CD1c-positive myeloid dendritic cell (primary cell): ENCODE measurements around the gene NKX2-3.

Source experiments
- DNase-seq: peaks from one replicate; pipeline ENCODE4 v3.0.0-alpha.2; 2016; ENCODE audit errors: extremely low spot score

The NKX2-3 gene

DNA sequence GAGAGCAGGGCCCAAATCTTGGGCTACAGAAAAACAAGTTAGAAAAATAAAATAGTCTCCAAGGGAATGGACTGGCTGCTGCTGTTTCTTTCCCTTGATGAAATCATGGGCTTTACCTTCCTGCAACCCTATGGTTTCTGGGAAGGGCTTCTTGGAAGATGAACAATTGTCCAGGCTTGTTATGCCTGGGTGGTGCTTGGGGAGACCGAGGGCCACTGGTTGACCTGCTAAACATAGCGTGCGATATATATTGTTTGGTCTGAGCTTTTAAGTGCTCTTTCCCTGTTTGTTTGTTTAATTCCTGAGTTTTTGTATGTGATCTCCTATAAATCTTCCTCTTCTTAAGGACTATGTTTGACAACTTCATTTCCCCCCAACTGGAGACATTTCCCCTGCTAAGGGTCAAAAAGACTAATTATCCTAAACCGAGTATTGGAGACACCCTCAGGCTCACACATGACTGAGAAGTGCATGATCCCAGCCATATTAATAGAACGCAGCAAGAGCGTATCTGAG, 49.6 kb downstream of the NKX2-3 start:
- no peak for DNase-seq

DNA sequence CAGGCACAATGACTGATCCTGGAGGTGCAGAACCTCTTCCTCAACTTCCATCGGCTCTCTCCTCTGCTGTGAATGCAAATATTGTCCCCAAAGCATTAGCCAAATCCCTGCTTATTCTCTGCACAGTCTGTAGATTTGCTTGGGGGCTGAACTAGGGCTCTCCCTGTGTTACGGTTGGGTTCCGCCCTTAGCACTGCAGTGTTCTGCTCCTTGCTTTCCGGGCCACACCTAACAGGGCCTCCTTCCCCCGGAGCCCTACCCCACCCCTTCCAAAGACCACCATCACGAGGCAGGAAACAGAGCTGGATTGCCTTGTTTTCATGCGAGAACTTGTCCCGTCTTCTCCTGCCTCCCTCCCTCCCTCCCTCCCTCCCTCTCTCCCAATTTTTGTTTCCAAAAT, 50.9 kb downstream of the NKX2-3 start:
- DNase-seq = no peak
